ENCODE data around the gene KDSR. TPM values are rescaled to one million over a fixed set of nuclear protein-coding genes. Genes with fewer than 3 reads are reported as not detected.

Gene KDSR
- total RNA-seq, 1 experiment from 2014 or later, result 493 TPM

DNA sequence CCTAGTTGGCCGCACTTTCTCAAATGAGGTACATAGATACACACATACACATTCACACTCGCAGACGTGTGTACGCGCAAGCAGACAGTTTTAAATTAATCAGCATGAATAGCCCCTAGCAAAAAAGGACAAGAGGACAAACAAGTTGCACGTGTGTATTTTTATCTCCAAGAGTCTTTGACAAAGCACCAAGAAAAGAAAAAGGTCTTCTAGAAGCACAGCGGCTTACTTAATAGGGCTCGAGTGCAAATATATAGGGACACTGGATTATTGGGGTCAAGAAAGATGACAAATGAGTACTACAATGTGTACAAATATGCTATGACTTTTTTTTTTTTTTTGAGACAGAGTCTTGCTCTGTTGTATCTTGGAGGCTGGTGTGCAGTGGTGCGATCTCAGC, 45.7 kb downstream of the KDSR start:
- TF ChIP-seq EZH2 (IDR thresholded peaks at IDR 0.05; ENCODE audit: borderline replicate concordance, low read depth, low read length, poor library complexity, severe bottlenecking) (no peak), CTCF (conservative IDR thresholded peaks at IDR 0.05; ENCODE audit: low read depth, low read length) (no peak)
- ChIA-PET POLR2A (ENCODE audit: low non-redundant PET) (no interaction called here), CTCF (interaction anchor here (1.0 kb wide), 1 partner anchor 184 kb away, joined by 3 read pairs; no protein-coding TSS in a partner anchor)
- H3K27me3 ChIP-seq (replicated peaks; ENCODE audit: insufficient read depth, low read depth, low read length, poor library complexity), result no peaks in the 10 kb centered on the region
- H3K36me3 ChIP-seq (ENCODE audit: insufficient read depth, low read length, poor library complexity, severe bottlenecking), result no peaks in the 10 kb centered on the region
- H3K9me3 ChIP-seq (ENCODE audit: low read depth, low read length, poor library complexity, severe bottlenecking), result no peaks in the 10 kb centered on the region
- intact Hi-C loops (cut with micrococcal nuclease; ENCODE audit: unreplicated experiment), result loop anchor here (2.0 to 5.0 kb wide), 2 partner anchors 116 to 202 kb away; no protein-coding TSS in a partner anchor
- peak overlapping the region; percentile 89 for H3K27ac ChIP-seq (ENCODE audit: low read depth, low read length, poor library complexity, severe bottlenecking)
- H3K4me1 ChIP-seq (ENCODE audit: insufficient read depth, low read length, poor library complexity, severe bottlenecking), result peaks cover 23% of the 10 kb centered on the region
- DNase-seq (ENCODE audit: low spot score), result no peak
- no TSS peak for BruUV-seq (replicated peaks)
- peak overlapping the region; percentile 74 for H3K4me3 ChIP-seq (ENCODE audit: low read depth, low read length, poor library complexity, severe bottlenecking)

DNA sequence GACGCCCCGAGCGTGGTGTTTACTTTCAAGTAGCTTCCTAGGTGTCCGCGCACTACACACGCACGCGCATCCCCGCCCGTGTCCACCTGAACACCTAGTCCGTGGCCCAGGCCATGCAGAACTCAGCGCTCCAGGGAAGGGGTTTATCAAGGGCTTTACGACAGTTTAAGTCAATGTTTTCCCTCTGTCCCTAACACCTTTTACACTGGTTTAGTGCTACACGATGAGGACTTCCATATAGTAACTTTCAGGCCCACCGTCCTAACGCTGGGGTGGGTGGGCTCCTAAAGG, 46.1 kb downstream of the KDSR start:
- no TSS peak for BruUV-seq (replicated peaks)
- intact Hi-C loops (cut with micrococcal nuclease; ENCODE audit: unreplicated experiment), result loop anchor here (2.0 to 5.0 kb wide), 2 partner anchors 116 to 202 kb away; no protein-coding TSS in a partner anchor
- ChIA-PET POLR2A (ENCODE audit: low non-redundant PET) (no interaction called here), CTCF (interaction anchor here (1.0 kb wide), 1 partner anchor 185 kb away, joined by 3 read pairs; no protein-coding TSS in a partner anchor)
- no peak for DNase-seq (ENCODE audit: low spot score)
- no peaks in the 10 kb centered on the region for H3K36me3 ChIP-seq (ENCODE audit: insufficient read depth, low read length, poor library complexity, severe bottlenecking)
- peak overlapping the region; percentile 89 for H3K27ac ChIP-seq (ENCODE audit: low read depth, low read length, poor library complexity, severe bottlenecking)
- H3K27me3 ChIP-seq (replicated peaks; ENCODE audit: insufficient read depth, low read depth, low read length, poor library complexity), result no peaks in the 10 kb centered on the region
- peak overlapping the region; percentile 74 for H3K4me3 ChIP-seq (ENCODE audit: low read depth, low read length, poor library complexity, severe bottlenecking)
- H3K4me1 ChIP-seq (ENCODE audit: insufficient read depth, low read length, poor library complexity, severe bottlenecking), result peaks cover 24% of the 10 kb centered on the region
- TF ChIP-seq CTCF (conservative IDR thresholded peaks at IDR 0.05; ENCODE audit: low read depth, low read length) (no peak), EZH2 (IDR thresholded peaks at IDR 0.05; ENCODE audit: borderline replicate concordance, low read depth, low read length, poor library complexity, severe bottlenecking) (no peak)
- no peaks in the 10 kb centered on the region for H3K9me3 ChIP-seq (ENCODE audit: low read depth, low read length, poor library complexity, severe bottlenecking)

DNA sequence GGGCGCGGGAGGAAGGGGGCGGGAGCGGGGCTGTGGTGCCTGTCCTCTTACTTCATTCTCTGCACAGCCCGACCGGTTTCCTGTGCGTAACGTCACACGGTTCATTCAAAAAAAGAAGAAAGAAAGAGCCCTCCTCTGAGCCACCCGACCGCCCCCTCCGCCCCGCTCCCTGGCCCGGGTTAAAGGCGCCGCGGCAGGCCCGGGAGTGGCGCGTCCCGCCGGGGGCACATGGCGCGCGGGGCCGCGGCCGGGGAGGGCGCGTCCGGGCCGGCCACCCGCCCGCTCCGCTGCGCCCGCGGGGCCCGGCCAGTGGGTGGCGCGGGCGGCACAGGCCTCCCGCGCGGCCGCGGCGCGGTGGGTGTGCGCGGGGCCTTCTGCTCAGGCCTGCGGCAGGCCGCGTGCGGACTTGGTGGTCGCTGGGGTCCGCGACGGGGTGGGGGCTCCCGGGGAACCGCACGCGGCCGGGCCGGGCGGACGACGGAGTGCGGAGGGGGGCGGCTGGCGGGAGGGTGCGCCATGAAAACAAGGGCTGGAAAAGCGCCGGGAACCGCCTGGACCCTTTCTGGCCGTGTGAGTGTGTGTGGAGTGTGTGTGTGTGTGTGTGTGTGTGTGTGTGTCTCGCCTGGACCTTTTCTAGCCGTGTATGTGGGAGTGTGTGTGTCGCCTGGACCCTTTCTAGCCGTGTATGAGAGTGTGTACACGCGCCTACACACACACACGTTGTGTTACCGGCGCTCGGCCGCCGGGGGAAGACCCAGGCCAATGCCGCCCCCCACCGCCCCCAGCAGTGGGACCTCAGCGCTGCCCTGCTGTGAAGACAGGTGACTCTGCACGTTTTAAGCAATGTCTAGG, 46.7 kb downstream of the KDSR start:
- Histone ChIP-seq H3K27me3 (replicated peaks; ENCODE audit: insufficient read depth, low read depth, low read length, poor library complexity) (no peaks in the 10 kb centered on the region), H3K9me3 (ENCODE audit: low read depth, low read length, poor library complexity, severe bottlenecking) (no peaks in the 10 kb centered on the region), H3K4me3 (ENCODE audit: low read depth, low read length, poor library complexity, severe bottlenecking) (peak overlapping the region; percentile 74), H3K36me3 (ENCODE audit: insufficient read depth, low read length, poor library complexity, severe bottlenecking) (no peaks in the 10 kb centered on the region), H3K4me1 (ENCODE audit: insufficient read depth, low read length, poor library complexity, severe bottlenecking) (peaks cover 30% of the 10 kb centered on the region), H3K27ac (ENCODE audit: low read depth, low read length, poor library complexity, severe bottlenecking) (peak overlapping the region; percentile 89)
- TF ChIP-seq EZH2 (IDR thresholded peaks at IDR 0.05; ENCODE audit: borderline replicate concordance, low read depth, low read length, poor library complexity, severe bottlenecking) (no peak), CTCF (conservative IDR thresholded peaks at IDR 0.05; ENCODE audit: low read depth, low read length) (no peak)
- peak; percentile 92 for DNase-seq (ENCODE audit: low spot score)
- TSS peak; percentile 66 for BruUV-seq (replicated peaks)
- intact Hi-C loops (cut with micrococcal nuclease; ENCODE audit: unreplicated experiment), result loop anchor here (2.0 to 5.0 kb wide), 2 partner anchors 117 to 202 kb away; no protein-coding TSS in a partner anchor
- POLR2A ChIA-PET (ENCODE audit: low non-redundant PET), result no interaction called here
- CTCF ChIA-PET, result interaction anchor here (1.0 kb wide), 1 partner anchor 185 kb away, joined by 3 read pairs; no protein-coding TSS in a partner anchor
